ENCODE results near the gene POGK.

DNA sequence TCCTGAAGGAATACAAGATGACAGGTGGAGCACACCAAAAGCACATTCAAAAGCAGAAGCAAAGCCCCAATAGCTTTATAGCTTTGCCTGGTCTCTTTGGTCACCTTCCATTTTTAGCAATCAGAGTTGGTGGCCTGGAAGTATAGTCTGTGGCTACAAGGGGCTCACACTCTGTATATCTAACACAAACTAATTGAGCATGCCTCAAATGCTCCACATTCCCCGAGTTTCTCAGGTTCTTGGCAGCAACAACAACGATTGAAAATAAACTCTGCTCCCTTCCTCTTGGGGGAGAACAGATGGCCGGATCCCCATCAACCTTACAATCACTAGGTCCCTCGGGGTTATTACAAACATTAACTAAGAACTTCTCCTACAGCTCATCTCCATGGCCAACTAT is 61.7 kb downstream of the POGK start:
- TF ChIP-seq POLR2AphosphoS5 (IDR thresholded peaks at IDR 0.05; ENCODE audit: low read depth, low read length) (no peak), POLR2A (IDR thresholded peaks at IDR 0.05; ENCODE audit: low read depth, low read length) (no peak)

All from GM12891 (cell line).